ENCODE results near the gene APIP. TPM values are rescaled to one million over a fixed set of nuclear protein-coding genes. Genes with fewer than 3 reads are reported as not detected.
A peak's percentile ranks its signal among the peaks of the same experiment; 100 is the strongest.

APIP gene
- total and polyA plus RNA-seq, 2 donors from 2014 or later, result 26.5 to 53.6 TPM

- FAIRE-seq (no peak), DNase-seq (no peak)
- Histone ChIP-seq H3K9ac (ENCODE audit: low read length in 3 of 3) (no peak overlapping the region), H3K4me3 (ENCODE audit: low read length in 3 of 3) (no peak overlapping the region), H3K9me3 (ENCODE audit: control insufficient read depth in 2 of 3, insufficient read depth in 1 of 3, low read length in 3 of 3) (no peaks in the 10 kb centered on the region), H3K4me1 (ENCODE audit: control insufficient read depth in 2 of 3, insufficient read depth in 2 of 3, low read depth in 1 of 3, low read length in 3 of 3) (no peaks in the 10 kb centered on the region), H3K27me3 (ENCODE audit: control insufficient read depth, insufficient read depth, low read length) (no peaks in the 10 kb centered on the region), H3K27ac (ENCODE audit: low read depth in 2 of 2, low read length in 2 of 2) (no peak overlapping the region), H3K36me3 (ENCODE audit: control insufficient read depth in 2 of 3, insufficient read depth in 3 of 3, low read length in 3 of 3) (no peaks in the 10 kb centered on the region)
- peak; percentile 10 for TF ChIP-seq CTCF (IDR thresholded peaks at IDR 0.05; ENCODE audit: borderline replicate concordance, extremely low read depth, insufficient read depth)
- intact Hi-C loops (cut with DNase I), result no loop called here
Measured at GRCh38 chr11:34840736-34841386, 75.3 kb downstream of the APIP start.

GRCh38 chr11:34839969-34840368, 76.2 kb downstream of the APIP start:
- no peak for TF ChIP-seq CTCF (IDR thresholded peaks at IDR 0.05; ENCODE audit: borderline replicate concordance, extremely low read depth, insufficient read depth)
- Histone ChIP-seq H3K9me3 (ENCODE audit: control insufficient read depth in 2 of 3, insufficient read depth in 1 of 3, low read length in 3 of 3) (no peaks in the 10 kb centered on the region), H3K9ac (ENCODE audit: low read length in 3 of 3) (no peak overlapping the region), H3K4me3 (ENCODE audit: low read length in 3 of 3) (no peak overlapping the region), H3K4me1 (ENCODE audit: control insufficient read depth in 2 of 3, insufficient read depth in 2 of 3, low read depth in 1 of 3, low read length in 3 of 3) (no peaks in the 10 kb centered on the region), H3K36me3 (ENCODE audit: control insufficient read depth in 2 of 3, insufficient read depth in 3 of 3, low read length in 3 of 3) (no peaks in the 10 kb centered on the region), H3K27ac (ENCODE audit: low read depth in 2 of 2, low read length in 2 of 2) (no peak overlapping the region), H3K27me3 (ENCODE audit: control insufficient read depth, insufficient read depth, low read length) (no peaks in the 10 kb centered on the region)
- DNase-seq (no peak), FAIRE-seq (no peak)
- intact Hi-C loops (cut with DNase I), result no loop called here

GRCh38 chr11:34836958-34837856, 79.0 kb downstream of the APIP start:
- no peak overlapping the region for H3K9ac ChIP-seq (ENCODE audit: low read length in 3 of 3)
- intact Hi-C loops (cut with DNase I), result no loop called here
- no peaks in the 10 kb centered on the region for H3K36me3 ChIP-seq (ENCODE audit: control insufficient read depth in 2 of 3, insufficient read depth in 3 of 3, low read length in 3 of 3)
- FAIRE-seq (no peak), DNase-seq (no peak)
- no peak overlapping the region for H3K27ac ChIP-seq (ENCODE audit: low read depth in 2 of 2, low read length in 2 of 2)
- no peaks in the 10 kb centered on the region for H3K9me3 ChIP-seq (ENCODE audit: control insufficient read depth in 2 of 3, insufficient read depth in 1 of 3, low read length in 3 of 3)
- H3K4me1 ChIP-seq (ENCODE audit: control insufficient read depth in 2 of 3, insufficient read depth in 2 of 3, low read depth in 1 of 3, low read length in 3 of 3), result no peaks in the 10 kb centered on the region
- TF ChIP-seq CTCF (IDR thresholded peaks at IDR 0.05; ENCODE audit: borderline replicate concordance, extremely low read depth, insufficient read depth), result no peak
- H3K4me3 ChIP-seq (ENCODE audit: low read length in 3 of 3), result no peak overlapping the region
- no peaks in the 10 kb centered on the region for H3K27me3 ChIP-seq (ENCODE audit: control insufficient read depth, insufficient read depth, low read length)
